Raji (cell line): ENCODE data around the gene FNDC3B.

Source experiments
- POLR2A ChIP-seq: IDR thresholded peaks from 2 replicates; pipeline ENCODE4 v1.6.1; 2011; ENCODE audit warnings: low read depth, low read length, control low read depth; ENCODE audit not compliant: insufficient read depth

FNDC3B gene

GRCh38 chr3:172191629-172192028 lies 152.3 kb downstream of the FNDC3B start:
- TF ChIP-seq POLR2A = no peak

DNA sequence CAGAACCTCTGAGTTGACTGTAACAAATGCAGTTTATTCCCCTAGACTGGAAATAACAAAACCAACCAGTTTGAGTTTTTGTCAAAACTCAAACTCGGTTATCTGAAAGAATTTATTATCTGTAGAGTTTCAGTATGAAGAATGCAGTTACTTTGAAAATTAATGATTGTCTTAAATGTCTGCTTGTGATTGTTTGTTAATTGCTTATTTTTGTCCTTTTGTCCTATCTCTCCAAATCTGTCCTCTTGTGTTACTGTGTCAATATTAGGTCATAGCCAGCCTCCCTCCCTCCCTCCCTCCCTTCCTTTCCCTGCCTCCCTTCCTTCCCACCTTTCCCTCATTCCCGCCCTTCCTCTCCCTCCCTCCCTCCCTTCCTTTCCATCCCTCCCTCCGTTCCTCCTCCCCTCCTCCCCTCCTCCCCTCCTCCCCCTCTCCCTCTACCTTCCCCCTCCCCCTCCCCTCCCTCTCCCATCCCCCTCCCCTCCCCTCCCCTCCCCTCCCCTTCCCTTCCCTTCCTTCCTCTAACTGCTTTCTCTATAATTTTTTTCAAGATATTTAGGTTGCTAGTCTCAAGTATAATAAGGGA lies 153.5 kb downstream of the FNDC3B start:
- no peak for TF ChIP-seq POLR2A

DNA sequence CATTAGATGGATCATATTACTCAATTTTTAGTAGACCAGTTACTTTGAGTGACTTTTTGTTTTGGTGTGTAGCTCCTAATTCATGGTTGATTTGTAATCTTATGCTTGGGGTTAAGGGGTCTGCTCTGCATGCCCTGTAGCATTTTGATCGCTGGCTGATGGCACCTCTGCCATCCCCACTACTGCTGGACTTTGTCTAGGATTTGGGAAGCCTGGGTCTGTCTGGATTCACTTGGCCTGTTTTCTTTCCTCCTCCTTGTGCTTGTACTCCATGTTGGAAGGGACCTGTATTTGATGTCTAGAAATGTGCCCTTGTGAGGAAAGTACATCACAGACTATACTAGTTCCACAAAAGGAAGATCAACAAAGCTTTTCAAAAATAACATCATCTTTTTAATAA lies 154.1 kb downstream of the FNDC3B start:
- TF ChIP-seq POLR2A = no peak

DNA sequence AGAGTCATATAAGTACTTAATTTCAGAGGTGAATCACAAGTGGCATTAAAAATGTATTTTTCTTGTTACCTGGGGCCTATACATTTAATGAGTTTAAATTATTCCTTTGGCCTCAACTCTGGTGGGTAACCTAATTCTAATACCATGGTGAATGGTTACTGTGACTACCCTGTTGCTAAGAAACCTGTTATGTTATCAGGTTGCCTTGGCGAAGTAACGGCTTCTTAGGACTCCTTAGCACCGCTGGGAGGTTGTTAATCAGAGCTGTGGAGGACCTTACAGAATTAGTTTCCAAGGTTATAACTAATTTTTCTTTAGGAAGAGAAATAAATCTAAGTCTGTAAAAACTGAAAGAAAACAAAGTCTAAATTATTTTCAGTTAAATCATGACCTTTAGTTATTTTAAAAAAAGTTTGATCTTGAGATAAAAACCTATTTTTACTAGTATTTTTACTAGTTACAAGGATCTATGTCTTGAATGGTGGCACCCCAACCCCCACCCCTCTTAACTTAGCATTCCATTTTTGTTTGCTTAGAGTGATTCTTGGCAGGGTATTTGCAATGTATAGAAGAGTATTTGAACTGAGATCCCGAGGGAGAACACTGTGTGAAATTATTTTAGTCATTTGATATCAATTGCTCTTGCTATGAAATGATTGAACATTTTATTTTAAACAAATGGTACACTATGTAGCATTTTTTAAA lies 155.5 kb downstream of the FNDC3B start:
- TF ChIP-seq POLR2A = no peak

DNA sequence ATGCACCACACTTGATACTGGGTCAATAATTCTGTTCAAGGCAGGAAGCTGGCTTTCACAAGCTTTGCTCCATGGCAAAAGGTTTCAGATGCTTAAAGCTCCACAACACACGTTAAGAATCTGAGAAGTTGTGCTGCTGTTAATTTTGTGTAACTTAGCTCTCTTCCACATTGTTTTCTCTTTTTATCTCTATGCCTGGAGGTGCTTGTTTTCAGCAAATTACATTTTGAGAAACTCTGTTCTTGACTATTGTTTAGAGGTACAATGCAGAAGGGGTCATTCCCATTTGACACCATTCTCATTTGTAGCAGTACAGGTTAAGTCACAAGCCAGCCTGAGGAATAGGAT lies 156.0 kb downstream of the FNDC3B start:
- no peak for TF ChIP-seq POLR2A

- no peak for TF ChIP-seq POLR2A
Measured at GRCh38 chr3:172197344-172197743, 158.0 kb downstream of the FNDC3B start.

DNA sequence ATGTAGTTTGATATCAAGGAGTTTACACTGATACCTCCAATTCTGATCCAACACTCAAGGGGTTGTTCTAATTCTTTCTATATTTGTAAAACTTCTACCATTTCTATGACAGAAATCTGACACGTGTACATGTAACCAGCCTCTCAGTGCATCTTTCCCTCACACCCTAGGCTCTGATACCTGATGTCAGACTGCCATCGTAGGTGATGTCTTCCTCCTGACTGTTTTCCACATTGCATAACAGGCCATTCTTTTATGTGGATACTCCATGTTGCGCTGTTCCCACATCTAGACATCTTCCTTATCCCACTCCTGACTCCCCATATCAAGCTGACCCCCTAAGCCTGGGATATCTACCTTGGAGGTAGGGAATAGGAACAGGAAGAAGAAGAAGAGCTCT lies 159.1 kb downstream of the FNDC3B start:
- no peak for TF ChIP-seq POLR2A

DNA sequence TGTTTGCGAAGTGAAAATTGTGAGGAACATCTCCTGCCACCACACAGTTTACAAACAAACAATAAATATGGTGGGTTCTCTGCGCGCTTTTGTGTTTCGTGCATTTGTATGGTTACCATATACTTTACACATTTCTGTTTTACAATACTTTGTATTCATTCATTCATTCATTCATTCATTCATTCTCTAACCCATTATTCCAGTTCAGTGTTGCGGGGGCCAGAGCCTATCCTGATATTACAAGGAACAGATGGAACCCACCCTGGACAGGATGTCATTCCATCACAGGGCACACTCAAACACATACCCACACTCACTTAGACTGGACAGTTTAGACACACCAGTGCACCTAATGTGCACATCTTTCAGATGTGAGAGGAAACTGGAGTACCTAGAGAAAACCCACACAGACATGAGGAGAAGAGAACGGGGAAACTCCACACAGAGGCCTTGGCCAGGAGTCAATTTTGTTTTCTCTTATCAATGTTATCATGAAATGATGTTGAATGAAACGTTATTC lies 160.5 kb downstream of the FNDC3B start:
- no peak for TF ChIP-seq POLR2A

DNA sequence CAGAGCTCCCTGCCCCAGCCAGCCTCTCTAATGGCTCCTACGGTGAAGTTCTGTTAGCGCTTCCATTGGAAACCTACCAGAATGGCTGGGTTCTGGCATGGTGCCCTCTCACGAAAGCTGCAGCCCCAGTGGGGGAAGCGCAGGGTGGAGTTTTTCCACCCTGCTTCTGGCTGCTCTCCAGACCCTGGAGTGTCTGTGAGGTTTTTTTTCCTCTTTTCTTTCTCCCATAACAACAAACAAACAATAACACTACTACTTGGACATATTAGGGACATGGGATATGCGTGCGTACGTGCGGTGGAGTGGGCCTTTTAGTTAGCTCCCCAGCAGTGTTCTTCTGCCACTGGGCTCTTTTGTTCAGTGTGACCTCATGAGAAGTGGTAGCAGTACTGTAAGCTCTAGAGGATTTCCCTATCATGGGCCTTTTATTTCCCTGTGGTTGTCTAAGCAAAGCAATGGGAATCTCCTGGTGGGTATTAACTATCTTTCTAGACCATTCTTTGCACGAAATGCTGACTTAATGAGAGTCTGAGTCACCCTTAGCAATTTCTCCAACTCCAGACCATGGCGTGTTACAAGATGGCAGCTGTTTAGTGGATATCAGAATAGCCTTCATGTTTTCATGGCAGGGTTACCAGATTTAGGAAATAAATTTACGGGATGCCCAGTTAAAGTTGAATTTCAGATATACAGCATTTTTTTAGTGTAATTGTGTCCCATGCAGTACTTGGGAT lies 161.9 kb downstream of the FNDC3B start:
- TF ChIP-seq POLR2A = no peak

GRCh38 chr3:172201870-172202236 lies 162.5 kb downstream of the FNDC3B start:
- no peak for TF ChIP-seq POLR2A

DNA sequence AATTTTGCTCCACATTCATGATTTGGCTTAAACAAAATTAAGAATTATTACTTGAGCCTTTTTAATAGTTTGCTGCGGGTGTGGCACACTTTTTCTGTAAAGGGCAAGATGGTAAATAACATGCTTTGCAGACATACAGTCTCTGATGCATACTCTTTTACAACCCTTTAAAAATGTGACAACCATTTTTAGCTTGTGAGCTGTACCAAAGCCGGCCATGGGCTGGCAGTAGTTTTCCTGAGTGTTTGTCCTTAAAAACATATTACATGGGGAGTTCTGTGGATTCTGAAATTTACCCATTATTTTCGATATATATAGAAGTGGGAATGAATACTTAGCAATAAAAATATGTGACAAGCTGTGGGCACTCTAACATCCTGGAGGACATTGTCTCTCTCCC lies 163.4 kb downstream of the FNDC3B start:
- no peak for TF ChIP-seq POLR2A

- no peak for TF ChIP-seq POLR2A
Measured at GRCh38 chr3:172203522-172204258, 164.3 kb downstream of the FNDC3B start.

DNA sequence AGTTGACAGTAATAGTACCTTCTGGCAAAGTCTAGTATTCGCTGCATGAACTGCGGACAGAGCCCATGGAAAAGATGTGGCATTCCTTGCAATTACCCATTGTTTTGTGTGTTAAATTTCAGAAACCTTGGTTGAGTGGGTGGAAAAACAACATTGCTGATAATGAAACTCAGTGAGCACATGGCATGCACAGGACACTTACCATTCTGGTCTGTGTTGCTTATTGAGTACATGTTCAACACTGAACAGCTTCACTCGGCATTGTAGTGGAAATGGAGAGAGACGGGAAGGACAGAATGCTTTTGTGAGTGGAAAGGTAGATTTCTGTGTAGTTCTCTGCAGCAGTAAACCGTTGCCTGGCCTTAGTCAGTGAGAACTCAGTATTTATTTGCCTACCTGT lies 165.3 kb downstream of the FNDC3B start:
- TF ChIP-seq POLR2A = no peak

DNA sequence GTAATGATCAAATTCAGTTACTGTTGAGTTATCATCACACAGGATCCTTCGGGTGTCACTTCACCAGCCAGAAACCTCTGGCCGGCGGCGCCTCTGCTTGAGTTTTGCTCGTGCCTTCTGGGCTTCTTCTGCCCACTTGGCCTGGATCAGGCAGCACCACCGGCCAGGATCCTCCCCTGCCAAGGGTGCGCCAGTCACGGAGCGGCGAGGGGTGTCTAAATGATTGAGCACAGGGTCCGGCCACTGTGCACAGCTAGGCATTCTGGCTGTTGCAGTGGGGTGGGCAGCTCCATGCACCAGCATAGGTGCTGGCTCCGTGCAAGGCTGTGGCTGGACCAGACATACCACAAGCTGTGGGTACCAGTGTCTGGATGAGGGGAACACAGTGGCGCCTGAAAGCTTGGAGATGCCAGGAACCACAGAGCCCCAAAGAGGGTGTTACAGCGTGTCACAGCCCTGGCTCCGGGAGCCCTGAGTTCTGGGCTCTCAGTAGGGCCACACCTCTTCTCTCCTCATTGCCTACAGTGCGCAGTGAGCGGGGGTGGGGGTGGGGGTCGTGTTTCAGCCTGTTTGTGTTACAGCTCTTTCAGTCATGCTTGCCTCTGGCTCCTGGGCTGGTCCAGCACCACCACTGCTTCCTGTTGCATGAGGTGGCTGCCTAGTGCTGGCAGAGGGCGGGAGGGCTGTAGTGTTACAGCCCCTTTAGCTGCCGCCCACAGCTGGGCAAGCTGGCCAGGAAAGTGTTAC lies 169.4 kb downstream of the FNDC3B start:
- TF ChIP-seq POLR2A = no peak
